ENCODE results near the gene P2RX2.
"Not testable (repeated sequence)": the region's sequence is repeated elsewhere in the genome, so short reads cannot be mapped to it uniquely, and the experiment has no call there.

The P2RX2 gene

GRCh38 chr12:132593071-132593470 is 25.5 kb upstream of the P2RX2 start:
- peaks cover 36% of the 10 kb centered on the region for H3K27me3 Mint-ChIP-seq
- no peak overlapping the region for H3K4me3 Mint-ChIP-seq
- H3K27ac Mint-ChIP-seq, result no peak overlapping the region
- no peak for DNase-seq
- H3K4me1 Mint-ChIP-seq, result peaks cover 10% of the 10 kb centered on the region
- H3K9me3 Mint-ChIP-seq, result no peaks in the 10 kb centered on the region
- no peak for ATAC-seq

- ATAC-seq (no peak), DNase-seq (no peak)
- H3K27me3 Mint-ChIP-seq, result peaks cover 39% of the 10 kb centered on the region
- H3K4me1 Mint-ChIP-seq, result peaks cover 12% of the 10 kb centered on the region
- no peaks in the 10 kb centered on the region for H3K9me3 Mint-ChIP-seq
- H3K27ac Mint-ChIP-seq, result no peak overlapping the region
- no peak overlapping the region for H3K4me3 Mint-ChIP-seq
Observed at GRCh38 chr12:132593521-132593920, 25.1 kb upstream of the P2RX2 start.

DNA sequence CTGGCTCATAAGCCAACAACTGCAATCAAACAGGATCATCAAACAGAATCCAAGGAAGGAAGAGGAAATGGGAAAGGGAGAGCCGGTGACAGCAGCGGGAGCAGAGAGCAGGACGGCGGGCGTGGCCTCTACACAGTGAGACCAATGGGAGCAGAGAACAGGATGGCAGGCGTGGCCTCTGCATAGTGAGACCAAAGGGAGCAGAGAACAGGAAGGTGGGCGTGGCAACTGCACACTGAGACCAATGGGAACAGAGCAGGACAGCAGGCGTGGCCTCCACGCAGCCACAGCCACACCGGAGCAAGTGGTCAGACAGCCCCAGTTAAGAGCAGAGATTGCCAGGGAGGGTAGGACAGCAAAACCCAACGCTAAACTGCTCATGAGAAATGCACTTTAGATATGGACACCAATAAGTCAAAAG is 24.6 kb upstream of the P2RX2 start:
- peaks cover 44% of the 10 kb centered on the region for H3K27me3 Mint-ChIP-seq
- H3K9me3 Mint-ChIP-seq, result no peaks in the 10 kb centered on the region
- peaks cover 16% of the 10 kb centered on the region for H3K4me1 Mint-ChIP-seq
- no peak overlapping the region for H3K27ac Mint-ChIP-seq
- DNase-seq (no peak), ATAC-seq (peak; percentile 80)
- H3K4me3 Mint-ChIP-seq, result no peak overlapping the region

- Mint-ChIP-seq H3K27ac (no peak overlapping the region), H3K9me3 (no peaks in the 10 kb centered on the region), H3K4me1 (peaks cover 26% of the 10 kb centered on the region), H3K4me3 (no peak overlapping the region), H3K27me3 (peaks cover 56% of the 10 kb centered on the region)
- ATAC-seq (no peak), DNase-seq (no peak)
Observed at GRCh38 chr12:132595183-132595582, 23.4 kb upstream of the P2RX2 start.

GRCh38 chr12:132596016-132596415 is 22.6 kb upstream of the P2RX2 start:
- H3K9me3 Mint-ChIP-seq, result no peaks in the 10 kb centered on the region
- DNase-seq, result no peak
- peaks cover 64% of the 10 kb centered on the region for H3K27me3 Mint-ChIP-seq
- H3K4me1 Mint-ChIP-seq, result peaks cover 34% of the 10 kb centered on the region
- no peak overlapping the region for H3K27ac Mint-ChIP-seq
- ATAC-seq, result no peak
- H3K4me3 Mint-ChIP-seq, result peak overlapping the region in 1 of 2 donors; percentile 29

GRCh38 chr12:132597333-132598316 is 21.0 kb upstream of the P2RX2 start:
- H3K4me1 Mint-ChIP-seq, result peaks cover 38% of the 10 kb centered on the region
- peaks cover 76% of the 10 kb centered on the region for H3K27me3 Mint-ChIP-seq
- H3K9me3 Mint-ChIP-seq, result no peaks in the 10 kb centered on the region
- H3K4me3 Mint-ChIP-seq, result peak overlapping the region; percentile 82 to 88
- H3K27ac Mint-ChIP-seq, result no peak overlapping the region
- DNase-seq (no peak), ATAC-seq (no peak)

- Mint-ChIP-seq H3K4me1 (peaks cover 42% of the 10 kb centered on the region), H3K27me3 (peaks cover 85% of the 10 kb centered on the region), H3K4me3 (peak overlapping the region; percentile 22 to 42)
- H3K27ac Mint-ChIP-seq, ATAC-seq, H3K9me3 Mint-ChIP-seq, DNase-seq: not testable (repeated sequence)
Observed at GRCh38 chr12:132599502-132599901, 19.1 kb upstream of the P2RX2 start.

DNA sequence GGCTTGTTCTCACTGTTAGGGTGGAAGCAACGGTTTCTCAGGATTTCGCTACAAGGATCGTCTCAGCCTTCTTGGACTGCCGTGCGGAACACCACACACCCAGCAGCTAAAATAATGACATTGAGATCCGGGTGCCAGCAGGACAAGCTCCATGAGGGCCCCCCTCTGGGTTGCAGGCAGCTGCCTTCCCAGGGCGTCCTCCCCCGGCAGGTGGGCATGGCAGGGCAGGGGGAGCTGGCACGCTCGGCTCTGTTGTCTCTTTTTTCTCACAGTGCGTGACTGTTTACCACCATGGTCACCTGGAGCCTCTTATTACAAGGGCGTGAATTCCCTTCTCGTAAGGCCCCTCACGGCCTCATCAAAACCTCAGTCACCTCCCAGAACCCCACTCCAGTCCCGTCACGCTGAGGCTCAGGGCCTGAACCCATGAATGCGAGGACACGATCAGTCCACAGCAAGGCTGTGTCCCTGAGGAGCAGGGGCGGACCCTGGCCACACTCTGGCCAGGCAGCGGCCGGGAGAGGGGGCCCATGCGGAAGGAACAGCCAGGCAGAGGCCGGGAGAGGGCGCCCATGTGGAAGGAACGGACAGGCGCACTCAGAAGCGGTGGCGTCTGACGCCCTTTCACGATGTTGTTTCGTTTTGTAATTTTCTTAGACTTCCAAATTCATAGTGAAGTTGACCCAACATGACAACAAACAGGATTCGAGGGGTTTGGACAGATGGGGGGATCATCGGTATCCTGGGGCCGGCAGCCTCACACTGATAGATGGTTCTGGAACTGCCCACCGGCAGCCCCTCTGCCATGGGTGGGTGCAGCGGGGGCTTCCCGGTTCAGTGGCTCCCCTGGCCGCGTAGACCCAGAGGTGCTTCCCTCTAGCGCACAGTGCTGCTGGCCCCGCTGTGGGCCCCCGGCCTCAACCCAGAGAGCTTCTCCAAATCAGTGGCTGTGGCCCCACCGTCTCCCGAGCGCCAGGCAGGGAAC is 18.2 kb upstream of the P2RX2 start:
- DNase-seq (peak; percentile 33 to 41), ATAC-seq (peak; percentile 62)
- Mint-ChIP-seq H3K9me3 (no peaks in the 10 kb centered on the region), H3K4me1 (peaks cover 42% of the 10 kb centered on the region), H3K27ac (peak overlapping the region in 1 of 2 donors; percentile 71), H3K4me3 (peak overlapping the region; percentile 61 to 75), H3K27me3 (peaks cover 92% of the 10 kb centered on the region)

DNA sequence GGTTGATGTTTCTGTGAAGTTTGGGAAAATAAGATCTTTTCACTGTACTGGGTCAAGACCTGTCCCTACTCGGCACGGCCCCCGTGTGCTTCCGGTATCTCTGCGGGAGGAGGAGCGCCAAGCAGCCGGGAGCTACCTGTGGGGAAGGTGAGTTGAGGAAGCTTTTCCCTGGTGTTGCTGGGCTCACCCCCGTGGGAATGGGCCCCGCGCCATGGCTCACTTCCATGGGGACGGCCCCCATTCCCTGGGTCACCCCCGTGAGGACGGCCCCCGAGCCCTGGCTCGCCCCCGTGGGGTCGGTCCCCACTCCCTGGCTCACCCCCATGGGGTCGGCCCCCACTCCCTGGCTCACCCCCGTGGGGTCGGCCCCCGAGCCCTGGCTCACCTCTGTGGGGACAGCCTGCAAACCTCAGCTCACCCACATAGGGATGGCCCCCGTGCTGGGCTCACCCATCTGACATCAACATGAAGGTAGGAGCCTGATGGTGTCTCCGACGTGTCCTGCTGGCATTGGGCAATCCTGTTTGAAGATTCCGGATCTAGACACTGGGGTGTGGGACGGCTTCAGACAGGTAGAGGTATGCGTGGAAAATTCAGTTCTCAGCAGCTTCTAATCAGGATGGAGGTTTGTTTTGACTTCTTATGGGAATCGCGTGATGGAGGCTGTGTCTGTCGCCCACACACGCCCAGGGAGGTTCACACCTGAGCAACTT is 17.2 kb upstream of the P2RX2 start:
- DNase-seq (no peak), ATAC-seq (peak; percentile 68)
- H3K4me1 Mint-ChIP-seq, result peaks cover 45% of the 10 kb centered on the region
- H3K27me3 Mint-ChIP-seq, result peaks cover 90% of the 10 kb centered on the region
- peak overlapping the region; percentile 61 to 75 for H3K4me3 Mint-ChIP-seq
- no peaks in the 10 kb centered on the region for H3K9me3 Mint-ChIP-seq
- no peak overlapping the region for H3K27ac Mint-ChIP-seq

DNA sequence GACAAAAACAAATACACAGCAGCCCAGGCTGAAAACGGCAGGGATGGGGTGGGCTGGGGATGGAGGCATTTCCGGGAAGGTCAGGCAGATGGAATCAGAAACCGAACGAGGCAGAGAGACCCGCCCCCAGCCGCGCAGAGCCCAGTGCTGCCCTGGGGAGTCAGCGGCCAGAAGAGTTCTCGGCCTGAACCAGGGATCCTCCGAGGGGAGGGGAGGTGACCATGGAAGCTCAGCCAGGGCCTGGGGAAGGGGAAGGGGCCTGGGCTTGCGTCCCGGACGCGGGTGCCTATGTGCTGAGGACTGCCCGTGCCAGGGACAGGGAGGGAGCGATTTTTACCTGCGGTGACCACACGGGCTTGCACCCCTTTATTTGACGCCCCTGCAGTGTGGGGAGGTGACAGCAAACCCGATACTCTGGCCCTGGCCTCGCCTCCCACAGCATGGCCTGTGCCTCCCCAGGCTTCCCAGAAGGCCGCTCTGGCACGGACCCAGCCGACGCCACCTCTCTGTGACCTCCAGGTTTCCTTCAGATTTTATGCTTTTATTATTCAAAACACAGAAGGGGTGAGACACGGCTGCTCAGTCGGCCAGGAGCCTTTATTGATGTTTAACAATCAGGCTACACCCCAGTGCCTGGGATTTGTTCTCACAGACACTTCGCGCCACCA is 15.9 kb upstream of the P2RX2 start:
- ATAC-seq, result no peak
- peaks cover 48% of the 10 kb centered on the region for H3K4me1 Mint-ChIP-seq
- no peak for DNase-seq
- peak overlapping the region in 1 of 2 donors; percentile 61 for H3K27ac Mint-ChIP-seq
- no peak overlapping the region for H3K4me3 Mint-ChIP-seq
- no peaks in the 10 kb centered on the region for H3K9me3 Mint-ChIP-seq
- peaks cover 91% of the 10 kb centered on the region for H3K27me3 Mint-ChIP-seq

- Mint-ChIP-seq H3K27ac (peak overlapping the region in 1 of 2 donors; percentile 61), H3K9me3 (no peaks in the 10 kb centered on the region), H3K4me3 (no peak overlapping the region), H3K27me3 (peaks cover 93% of the 10 kb centered on the region), H3K4me1 (peaks cover 52% of the 10 kb centered on the region)
- ATAC-seq (no peak), DNase-seq (no peak)
Observed at GRCh38 chr12:132603240-132604150, 15.1 kb upstream of the P2RX2 start.

DNA sequence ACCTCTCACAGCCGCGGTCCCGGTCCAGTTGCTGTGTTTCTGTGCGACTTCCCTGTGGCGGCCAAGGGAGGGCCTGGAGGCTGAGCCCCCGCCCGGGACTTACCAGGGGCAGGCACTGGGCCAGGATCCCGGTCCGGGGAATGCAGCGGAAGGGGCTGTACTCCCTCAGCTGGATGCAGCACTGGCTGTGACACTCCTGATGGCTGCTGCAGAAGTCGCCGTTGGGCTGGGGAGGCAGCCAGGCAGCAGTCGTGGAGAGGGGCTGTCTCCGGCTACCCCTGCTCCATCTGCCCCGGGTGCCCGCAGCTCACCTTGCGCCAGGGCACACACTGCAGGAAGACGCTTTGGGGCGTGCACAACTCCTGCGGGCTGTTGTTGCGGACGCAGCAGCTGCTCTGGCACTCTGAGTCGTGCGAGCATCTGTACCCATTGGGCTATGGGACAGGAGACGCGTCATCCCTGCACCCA is 14.4 kb upstream of the P2RX2 start:
- DNase-seq (no peak), ATAC-seq (no peak)
- H3K9me3 Mint-ChIP-seq, result no peaks in the 10 kb centered on the region
- peaks cover 93% of the 10 kb centered on the region for H3K27me3 Mint-ChIP-seq
- no peak overlapping the region for H3K27ac Mint-ChIP-seq
- H3K4me1 Mint-ChIP-seq, result peaks cover 46% of the 10 kb centered on the region
- no peak overlapping the region for H3K4me3 Mint-ChIP-seq

DNA sequence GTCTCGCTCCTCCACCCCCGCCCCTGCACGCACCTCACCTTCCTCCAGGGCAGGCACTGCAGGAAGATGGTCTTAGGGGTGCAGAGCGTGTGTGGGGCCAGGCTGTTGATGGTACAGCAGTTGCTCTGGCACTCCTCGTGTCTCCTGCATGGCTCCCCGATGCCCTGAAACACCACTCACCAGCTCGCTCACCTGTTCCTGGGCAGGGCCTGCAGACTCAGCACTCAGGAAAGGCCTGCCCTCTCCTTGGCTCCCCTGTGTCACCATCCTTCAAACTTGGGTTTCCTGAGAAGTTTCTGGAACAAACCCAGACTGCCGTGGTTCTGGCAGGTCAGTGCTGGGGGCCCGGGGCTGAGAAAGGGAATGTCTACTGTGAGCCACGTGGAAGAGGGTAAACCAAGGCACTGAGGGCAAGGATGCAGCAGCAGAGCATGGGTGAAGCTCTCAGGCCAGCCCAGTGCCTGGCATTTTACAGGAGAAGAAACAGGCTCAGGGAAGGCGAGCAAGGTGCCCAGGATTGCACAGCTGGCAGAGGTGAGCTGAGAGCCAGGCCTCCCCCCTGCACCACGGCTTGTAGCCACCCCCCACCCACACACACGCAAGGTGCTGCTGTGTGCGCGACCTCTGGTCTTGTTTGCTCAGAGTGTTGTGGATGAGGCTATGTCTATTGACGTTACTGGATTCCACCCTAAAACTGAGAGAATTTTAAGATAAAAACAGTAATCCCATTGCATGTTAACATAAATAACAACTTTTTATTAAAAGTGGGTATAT is 13.7 kb upstream of the P2RX2 start:
- Mint-ChIP-seq H3K27ac (no peak overlapping the region), H3K9me3 (no peaks in the 10 kb centered on the region), H3K4me1 (peaks cover 41% of the 10 kb centered on the region), H3K27me3 (peaks cover 93% of the 10 kb centered on the region), H3K4me3 (no peak overlapping the region)
- DNase-seq, result no peak
- ATAC-seq, result no peak
